Astrocyte of the hippocampus (primary cell): ENCODE results near the gene HIVEP3.

ENCODE experiments used
- DNase-seq: peaks from one replicate; pipeline ENCODE4 v3.0.0; 2011; ENCODE audit warnings: low read depth, low spot score

The HIVEP3 gene

DNA sequence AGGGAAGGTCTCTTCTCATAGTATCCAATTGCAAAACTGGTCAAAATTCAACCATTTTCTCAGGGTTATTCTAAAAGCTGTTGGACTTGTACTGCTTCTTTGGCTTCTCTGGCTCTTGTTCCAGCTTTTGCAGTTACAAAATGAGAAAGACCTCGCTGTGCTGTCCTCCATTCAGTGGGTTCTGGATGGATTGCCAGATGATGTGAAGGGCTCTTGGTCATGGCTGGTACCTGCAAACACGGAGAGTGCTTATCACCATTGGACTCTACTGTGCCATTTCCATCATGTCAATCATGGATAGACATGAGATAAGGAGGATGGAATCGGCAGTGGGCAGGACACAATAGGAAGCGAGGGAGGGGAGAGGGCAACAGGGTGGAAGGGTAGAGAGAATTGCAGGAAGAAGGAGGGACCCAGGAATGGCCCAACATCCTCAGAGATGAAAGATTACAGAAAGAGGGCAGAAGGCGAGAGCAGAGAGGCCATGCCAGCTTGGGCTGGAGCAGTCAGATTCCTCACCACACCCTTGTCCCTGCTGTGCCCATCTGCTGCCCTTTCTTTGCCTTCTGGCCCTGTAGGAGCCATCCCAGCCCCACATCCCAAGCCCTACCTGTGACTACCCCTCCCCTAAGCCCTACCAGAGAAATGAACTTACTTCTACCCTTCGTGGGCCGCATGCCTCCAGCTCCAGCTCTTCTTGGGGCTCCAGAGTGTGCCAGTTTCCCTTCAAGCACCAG is 70.3 kb downstream of the HIVEP3 start:
- no peak for DNase-seq

DNA sequence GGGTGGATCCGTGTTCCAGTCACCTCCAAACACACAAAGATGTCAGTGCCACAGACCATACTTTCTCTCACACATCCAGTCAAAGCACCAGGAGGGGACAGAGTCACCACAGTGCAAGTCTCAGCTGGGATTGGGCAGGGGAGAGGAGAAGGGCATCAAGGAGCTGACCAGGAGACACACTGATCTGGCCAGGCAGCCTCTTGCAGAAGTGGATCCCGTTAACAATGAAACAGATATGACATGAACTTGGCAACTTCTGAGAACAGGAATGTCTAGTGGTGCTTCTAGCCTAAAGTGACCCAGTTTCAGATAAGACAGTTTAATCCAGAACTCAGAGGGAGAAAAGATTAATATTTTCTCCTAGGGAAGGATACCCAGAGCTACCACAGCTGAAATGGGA is 71.0 kb downstream of the HIVEP3 start:
- no peak for DNase-seq

DNA sequence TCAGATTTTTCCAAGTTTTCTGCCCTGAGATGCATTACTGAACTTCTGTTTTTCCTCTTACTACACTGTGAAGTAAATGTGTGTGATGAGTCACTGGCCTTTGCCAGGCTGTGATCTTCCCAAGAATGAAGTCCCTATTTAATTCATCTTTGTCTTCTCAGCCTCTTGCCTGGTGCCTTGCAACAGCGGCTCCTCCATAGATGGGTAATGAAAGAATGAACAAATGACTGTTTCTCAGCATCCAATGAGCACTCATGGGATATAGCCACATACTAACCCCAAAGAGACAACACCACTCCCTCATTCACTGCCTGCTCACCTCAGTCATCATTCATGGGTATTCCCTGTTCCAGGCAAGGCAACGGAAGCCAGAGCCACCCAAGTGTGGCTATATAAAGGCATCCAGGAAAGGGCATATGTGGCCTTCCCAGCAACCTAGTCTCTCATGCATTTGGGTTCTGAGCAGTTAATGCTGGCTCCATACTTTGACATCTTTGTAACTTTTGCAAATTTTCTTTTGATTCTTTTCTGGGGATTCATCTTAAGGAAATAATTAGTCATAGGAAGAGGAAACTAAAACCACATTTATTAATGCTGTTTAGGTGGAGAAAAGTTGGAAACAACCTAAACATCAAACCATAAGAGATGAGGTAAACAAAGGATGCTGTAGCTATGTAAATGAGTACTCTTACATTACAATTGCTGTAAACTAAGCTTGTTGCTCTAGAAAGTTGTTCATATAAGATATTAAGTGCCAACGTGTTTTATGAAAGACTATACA is 71.9 kb downstream of the HIVEP3 start:
- peak; percentile 50 for DNase-seq

DNA sequence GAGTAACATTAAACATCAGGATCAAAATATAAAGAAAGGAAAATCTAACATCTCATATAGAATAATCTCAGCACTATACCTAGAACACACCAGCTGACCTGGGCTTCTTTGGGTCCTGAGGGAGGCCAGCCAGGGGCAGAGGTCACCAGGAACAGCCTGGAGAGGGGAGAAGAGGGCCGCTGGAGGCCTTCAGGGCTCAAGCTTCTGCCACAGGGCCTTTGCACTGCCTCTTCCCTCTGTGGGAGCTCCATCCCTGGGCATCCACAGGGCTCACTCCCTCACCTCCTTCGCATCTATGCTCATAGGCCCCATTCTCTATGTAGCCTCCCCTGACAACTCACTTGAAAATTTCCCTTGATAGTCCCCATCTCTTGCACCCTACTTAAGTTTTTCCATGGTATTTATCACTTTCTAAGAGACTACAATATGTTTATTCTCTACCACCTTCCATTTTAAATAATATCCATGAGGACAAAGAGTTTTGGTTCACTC is 73.9 kb downstream of the HIVEP3 start:
- DNase-seq = no peak

DNA sequence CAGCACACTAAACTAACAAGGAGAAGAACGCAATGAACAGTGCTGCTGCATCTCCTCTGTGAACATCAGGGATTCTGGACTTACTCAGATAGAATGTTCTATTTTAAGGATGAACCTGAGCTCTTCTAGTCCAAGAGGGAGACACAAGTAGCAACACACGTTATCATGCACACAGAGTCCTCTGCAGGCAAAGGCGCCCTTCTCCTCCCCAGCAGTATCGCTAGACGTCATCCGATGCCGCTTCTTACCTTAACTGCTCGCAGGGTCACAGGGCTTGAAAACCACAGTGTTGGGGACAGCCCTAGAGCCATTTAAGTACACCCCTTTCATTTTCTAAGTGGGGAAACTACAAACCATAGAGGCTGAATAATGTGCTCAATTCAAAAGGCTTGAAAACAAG is 74.5 kb downstream of the HIVEP3 start:
- no peak for DNase-seq

DNA sequence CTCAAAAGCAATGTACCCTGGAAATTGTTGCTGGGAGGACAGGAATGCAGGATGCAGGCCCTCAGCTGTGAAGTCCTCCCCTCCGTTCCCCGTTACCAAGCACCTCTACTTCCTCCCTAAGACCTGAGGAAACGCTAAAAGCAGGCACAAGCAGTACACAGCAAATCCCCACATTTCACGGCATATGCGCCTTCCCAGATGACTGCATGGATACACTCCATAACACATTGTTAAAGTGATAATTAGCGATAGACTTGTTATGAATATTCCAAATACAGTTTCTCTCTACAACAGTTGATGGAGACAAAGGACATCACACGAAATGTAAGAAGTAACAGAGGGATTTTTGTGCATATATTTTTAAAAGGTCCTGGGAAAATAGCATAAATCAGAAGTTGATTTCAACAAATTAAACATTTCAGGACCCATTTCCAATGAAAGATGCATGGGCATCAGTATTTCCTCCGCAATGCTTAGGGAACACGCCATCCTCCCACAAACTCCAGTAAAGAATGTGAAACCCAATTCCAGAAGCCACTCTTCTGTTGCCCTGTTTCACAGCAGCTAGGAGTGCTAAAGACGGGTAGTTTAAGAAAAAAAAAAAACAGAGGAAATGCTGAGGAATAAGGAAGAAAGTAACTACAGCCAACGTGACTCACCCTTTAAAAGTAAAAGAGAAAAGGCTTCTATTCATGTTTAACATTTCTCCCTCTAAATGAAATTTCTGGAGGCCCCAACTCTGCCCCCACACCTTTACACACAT is 75.5 kb downstream of the HIVEP3 start:
- DNase-seq = peak; percentile 82

DNA sequence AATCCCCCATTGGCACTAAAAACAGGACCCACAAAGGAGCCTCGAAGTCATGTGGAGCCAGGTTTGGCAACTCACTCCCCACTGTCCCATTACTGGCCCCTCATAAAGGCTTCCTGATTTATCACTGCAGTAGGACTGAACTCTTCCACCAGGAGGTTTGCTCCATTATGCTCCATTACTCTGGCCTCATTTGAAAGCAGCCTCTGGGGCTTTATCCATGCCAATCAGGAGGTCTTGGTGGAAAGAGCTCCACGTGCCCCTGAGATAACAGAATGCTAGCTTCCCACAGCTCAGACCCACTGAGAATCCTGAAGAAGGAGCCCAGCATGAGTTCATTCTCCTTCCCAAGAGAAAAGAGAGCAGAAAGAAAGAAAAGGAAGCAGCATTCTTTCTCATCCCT is 76.4 kb downstream of the HIVEP3 start:
- no peak for DNase-seq

DNA sequence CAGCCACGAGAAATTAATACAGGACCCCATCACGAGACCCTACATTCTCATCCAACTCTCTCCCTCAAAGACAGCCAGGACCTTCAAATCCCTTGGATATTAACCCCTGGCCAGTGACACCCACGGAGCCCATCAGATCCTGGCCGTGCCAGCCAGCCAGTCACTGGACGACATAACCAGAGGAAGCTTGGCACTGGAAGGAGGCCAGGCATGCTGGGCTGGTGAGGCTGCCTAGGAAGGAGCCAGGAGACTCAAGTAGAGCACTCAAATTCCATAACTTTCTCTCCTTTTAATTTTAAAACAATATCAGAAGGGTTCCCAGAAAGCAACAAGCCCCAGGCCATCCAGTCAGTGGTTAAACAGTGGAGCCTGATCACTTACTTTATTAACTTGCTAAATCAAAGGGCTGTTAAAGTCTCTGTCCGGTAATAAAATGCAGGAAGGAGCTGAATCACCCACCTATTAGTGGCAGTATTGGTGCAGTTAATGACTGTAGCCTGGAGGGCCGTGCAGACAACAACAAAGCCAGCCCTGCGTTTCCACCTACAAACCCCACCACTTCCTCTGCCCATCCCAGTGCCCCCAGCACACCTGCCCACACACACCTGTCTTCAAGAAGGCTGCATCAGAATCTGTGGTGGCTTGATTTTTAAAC is 78.0 kb downstream of the HIVEP3 start:
- peak; percentile 42 for DNase-seq

DNA sequence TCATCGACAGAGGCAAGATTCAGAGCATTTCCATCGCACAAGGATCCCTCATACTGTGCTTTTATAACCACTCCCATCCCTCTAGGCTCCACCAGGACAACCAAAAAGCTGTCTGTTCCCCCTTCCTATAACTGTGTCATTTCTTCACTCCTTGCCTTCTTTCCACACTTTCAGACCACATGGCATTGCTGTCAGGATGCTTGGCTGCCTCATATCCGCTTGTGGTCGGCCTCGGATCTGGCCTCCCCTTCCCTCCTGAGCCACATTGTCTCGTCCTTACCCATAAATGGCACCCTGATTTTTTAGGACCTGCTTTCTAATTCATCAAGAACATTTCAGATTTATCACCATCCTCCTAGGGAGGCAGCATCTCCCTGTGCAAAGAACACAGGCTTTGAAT is 80.5 kb downstream of the HIVEP3 start:
- no peak for DNase-seq

DNA sequence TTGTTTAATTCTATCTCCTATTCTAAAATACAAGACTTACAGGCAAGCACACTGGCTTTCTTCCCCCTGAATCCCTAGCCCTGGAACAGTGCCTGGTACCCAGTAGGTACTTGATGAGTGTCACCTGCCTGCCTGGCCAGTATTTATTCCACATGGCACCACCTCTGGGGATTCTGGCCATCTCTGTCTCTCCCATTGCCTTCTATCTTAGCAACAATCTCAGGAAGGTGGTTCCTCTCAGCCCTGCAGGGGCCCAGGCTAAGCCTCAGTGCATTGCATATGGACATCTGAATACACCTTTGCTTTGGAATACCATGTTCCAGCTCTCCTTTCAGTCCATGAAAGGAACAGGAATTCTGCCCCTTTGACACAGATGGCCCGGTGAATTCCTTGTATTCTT is 81.0 kb downstream of the HIVEP3 start:
- DNase-seq = no peak

DNA sequence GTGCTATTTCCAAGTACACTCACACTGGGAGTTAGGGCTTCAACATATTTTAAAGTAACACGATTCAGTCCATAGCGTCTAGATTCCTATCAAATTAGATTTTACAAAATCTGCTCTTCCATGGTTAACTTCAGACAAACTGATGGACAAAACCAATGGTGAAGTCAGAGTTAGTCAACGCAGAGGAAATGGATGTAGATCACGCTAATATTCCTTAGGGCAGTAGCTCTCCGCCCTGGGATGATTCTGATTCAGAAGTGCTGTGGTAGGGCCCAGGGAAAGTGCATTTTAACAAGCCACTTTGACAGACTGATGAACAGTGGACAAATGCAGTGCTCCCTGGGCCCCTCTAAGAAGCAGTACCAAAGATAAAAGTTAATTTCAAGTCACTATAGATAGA is 83.2 kb downstream of the HIVEP3 start:
- DNase-seq = no peak

DNA sequence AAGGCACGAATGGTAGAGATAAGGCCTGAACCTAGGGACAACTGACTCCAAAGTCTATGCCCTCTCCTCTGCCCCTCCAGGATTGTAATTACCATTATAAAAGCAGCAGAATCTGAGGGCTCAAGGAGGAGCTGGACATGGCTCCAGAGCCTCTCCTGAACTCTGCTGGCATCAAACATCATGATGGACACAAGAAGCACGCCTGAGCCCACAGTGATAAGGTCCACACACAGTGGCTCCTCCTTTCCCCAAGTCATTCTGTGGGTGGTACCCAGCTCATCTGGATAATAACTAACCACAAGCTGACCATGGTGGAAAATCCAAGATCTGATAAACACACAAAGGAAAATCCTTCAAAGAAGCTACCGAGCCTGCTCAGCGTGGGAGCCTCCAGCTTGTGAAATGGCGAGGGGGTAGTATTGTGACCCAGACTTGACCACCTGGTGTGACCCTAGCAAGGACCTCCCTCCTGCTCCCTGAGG is 85.2 kb downstream of the HIVEP3 start:
- DNase-seq = no peak

DNA sequence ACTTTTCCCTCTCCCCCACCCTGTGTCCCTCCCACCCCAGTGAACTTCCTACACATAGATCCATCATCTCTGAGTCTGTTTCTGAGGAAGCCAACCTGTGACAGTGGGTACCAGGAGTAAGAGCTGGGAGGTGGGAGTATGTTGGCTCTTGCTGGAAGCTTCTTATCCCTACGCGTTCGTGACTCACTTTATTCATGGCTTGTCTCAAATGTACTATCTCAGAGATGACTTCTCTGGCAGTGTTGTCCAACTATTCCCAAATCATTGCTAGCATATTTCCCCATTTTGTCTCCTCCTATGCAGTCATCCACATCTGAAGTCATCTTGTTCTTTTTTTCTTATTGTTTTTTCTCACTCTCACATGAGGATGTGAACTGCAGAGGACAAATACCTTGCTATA is 88.0 kb downstream of the HIVEP3 start:
- no peak for DNase-seq

DNA sequence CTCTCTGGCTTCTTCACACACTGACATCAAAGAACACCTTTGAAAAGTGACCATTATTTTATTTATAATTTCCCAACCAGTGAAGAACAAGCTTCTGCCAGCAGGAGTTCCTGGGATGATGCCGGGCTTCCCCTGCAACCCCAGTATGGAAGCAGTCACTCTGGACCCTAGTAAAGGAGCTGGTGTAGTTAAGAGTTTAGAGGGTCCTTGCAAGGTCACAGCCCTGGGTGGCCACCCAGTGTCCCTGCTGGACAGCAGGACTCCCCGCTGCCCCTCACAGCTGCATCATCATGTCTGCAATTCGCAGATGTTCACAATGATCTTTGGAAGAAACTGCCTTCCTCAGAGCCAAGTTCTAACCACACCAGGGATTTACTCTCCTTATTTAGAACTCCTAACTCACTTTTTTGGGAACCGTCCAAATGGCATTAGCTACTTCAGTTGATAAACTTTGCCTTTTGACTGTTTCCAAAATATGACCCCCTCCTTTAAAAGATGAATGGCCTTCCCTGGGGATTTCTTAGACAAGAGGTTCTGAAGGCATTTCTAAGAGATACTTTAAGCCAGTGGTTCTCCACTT is 90.6 kb downstream of the HIVEP3 start:
- DNase-seq = peak; percentile 40

DNA sequence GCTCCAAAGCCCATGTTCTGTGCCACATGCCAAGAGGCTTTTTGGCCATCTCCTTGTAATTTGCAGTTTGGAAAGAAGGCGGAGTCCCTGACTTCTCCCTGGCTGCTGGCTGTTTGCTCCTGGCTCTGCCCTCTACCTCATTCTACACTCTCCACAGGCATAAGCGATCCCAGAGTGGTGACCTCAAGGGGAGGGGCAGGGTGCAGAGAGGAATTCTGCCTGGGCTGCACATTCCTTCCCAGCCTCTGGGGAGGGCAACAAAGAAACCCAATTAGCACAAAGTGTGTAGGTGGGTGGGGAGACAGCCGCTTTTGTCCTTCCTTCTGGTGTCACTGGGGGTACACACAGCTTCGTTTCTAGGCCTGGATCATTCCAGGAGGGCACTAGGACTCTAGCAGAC is 95.3 kb downstream of the HIVEP3 start:
- peak; percentile 88 for DNase-seq

DNA sequence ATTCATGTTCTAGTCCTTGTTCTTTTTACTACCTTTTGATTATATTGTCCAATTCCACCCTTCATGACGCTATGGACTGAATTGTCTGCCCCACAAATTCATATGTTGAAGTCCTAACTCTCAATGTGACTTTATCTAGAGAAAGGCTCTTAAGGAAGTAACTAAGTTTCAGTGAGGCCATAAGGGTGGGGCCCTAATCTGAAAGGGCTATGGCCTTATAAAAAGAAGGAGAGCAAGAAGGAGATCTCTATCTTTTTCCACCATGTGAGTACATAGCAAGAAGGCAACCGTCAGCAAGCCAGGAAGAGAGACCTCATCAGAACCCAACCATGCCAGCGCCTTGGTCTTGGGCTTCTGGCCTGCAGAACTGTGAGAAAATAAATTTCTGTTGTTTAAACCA is 95.9 kb downstream of the HIVEP3 start:
- no peak for DNase-seq

DNA sequence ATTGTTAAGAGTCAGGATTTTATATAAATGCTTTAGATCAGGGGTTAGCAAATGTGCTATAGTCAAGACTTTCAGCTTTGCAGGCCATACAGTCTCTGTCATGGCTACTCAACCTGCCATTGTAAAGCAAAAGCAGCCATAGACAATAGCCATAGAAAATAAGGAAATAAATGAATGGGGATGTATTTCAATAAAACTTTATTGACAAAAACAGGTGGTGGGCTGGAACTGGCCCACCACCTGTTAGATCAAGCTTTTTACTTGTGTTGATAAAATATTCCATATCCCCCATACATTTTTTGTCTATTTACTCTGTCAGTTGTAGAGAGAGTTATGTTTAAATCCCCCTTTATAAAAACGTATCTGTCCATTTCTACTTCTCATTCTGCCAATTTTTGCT is 98.9 kb downstream of the HIVEP3 start:
- DNase-seq = no peak

DNA sequence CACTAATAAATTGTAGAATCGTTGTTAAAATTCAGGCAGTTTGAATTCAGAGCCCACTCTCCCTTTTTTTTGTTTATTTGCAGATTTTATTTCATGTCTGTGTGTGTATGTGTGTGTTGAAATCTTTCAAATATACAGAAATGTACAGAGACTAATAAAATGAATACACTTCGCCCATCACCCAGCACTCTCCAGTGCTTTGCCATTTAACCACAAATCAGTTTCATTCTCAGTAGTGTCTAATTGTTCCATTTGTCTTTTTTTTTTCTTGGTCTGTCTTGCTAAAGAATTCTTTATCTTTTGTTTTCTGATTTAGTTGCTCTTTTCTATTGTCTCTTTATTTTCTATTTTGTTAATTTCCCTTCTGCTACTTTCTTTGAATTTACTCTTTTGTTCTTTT is 99.7 kb downstream of the HIVEP3 start:
- no peak for DNase-seq

DNA sequence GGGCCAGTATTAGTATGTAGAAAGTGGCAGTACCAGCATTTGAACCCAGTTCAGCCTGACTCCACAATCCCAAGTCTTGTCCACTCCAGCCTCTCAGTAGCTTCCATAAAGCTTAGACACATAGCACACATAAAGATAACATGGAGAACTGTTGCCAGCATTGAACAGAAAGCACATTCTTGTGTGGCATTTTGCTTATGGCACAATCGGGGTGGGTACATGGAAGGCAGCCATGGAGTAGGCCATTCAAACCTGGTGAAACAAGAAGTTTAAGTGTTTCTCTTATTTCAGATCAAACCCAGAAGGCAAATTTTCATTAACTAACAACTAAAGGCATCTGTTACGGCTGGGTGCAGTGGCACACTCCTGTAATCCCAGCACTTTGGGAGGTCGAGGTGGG is 102.7 kb downstream of the HIVEP3 start:
- DNase-seq = no peak

DNA sequence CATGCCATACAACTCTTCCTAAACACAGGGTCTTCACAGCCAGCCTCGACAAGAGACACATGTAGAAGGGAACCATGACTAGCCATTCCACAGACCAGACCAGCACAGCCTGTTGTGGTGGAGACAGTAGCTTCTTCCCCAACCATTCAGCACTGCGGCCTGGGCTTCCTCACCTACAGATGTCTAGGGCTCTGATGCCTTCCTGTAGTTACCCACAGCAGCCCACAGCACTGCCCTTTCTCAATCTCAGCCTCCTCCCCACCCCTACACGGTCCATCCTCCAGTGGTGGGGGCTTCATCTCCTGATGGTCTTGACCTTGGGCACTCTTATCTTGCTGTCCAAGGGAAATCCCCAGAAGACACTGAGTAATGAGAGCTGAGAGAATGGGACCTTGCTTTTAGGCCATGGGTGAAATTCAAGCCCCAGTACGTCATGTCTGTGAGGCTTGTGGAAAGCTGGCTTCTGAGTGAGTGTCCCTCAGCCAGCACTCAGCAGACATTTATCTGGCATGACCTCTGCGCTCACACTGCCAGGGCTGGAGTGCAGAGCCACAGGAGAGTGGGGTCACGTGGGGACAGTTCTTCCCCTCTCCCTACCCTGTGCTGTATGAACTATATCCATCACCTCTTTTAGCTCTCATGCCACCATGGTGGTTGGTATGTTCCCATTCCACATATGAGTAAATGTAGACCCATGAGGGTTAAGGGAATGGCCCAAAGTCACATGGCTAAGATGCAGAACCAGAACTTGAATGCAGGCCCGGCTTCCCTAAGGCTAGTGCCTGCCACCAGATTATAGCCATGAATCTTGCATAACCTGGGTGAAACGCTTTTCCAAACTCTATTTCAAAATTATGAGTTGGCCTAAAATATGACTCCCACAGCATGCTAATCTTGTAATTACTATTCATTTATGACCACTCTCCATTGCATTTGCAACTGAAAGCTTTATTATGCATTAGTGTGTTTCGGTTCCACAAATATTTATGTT is 104.7 kb downstream of the HIVEP3 start:
- DNase-seq = no peak
